ENCODE measurements around the gene RAB3GAP2. TPM values are rescaled to one million over a fixed set of nuclear protein-coding genes. Genes with fewer than 3 reads are reported as not detected.

RAB3GAP2 gene
- total and polyA plus RNA-seq, 2 of the 13 experiments (the other 11 are each of a cell fraction or from before 2014, with no cell fraction given), result 22.6 to 25.0 TPM

DNA sequence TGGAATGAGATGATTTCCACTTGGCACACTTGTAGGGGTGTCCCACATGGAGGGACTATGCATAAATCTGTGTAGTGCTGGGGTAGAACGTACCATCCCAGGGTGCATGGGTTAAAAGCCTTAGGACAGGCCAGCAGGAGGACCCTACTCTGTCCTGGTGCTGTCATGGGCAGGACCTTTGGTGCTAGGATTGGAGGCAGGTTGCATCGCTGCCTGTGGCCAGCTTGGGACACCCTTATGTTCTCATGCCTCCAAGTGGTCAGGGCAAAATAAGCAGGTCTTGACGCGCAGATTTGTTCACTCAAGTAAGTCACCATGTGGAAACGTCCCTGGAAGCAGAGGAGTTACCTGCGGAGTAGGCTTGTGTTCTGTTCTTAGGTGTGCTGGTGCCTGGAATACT is 49.5 kb upstream of the RAB3GAP2 start:
- peaks cover 0 to 3% of the 10 kb centered on the region in 2 experiments; a peak in 1 of 5 replicates for H3K27me3 ChIP-seq (ENCODE audit: control insufficient read depth in 1 of 2, insufficient read depth in 2 of 2, low read length in 2 of 2)
- ChIA-PET POLR2A (no interaction called here), CTCF (ENCODE audit: low intra/inter-chr PET ratio, low total read pairs) (no interaction called here)
- H3K36me3 ChIP-seq (replicated peaks in 1 of 2; ENCODE audit: control insufficient read depth in 1 of 2, insufficient read depth in 2 of 2, low read length in 2 of 2), result no peaks in the 10 kb centered on the region
- FAIRE-seq, result no peak
- no peak overlapping the region for H2AFZ ChIP-seq (ENCODE audit: low read length)
- H3K4me3 ChIP-seq (replicated peaks in 1 of 3; ENCODE audit: insufficient read depth in 1 of 3, low read depth in 2 of 3, low read length in 3 of 3), result no peak overlapping the region
- TF ChIP-seq, protein P1, sequence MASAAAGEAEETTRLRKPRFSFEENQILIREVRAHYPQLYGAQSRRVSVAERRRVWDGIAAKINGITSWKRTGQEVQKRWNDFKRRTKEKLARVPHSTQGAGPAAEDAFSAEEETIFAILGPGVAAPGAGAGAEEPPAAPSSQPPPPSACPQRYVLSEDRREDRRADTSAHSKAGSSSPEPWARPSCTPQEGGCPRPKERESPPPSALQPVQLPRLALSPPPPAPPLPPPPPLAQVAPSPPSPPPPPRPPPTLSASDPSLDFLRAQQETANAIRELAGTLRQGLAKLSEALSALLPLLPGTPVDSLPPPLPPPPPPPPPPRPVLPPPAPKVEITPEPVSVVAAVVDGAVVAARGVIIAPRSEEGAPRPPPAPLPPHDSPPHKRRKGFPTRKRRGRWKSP (CRISPR knock-in tag; IDR thresholded peaks at IDR 0.05), result no peak
- no peak for TF ChIP-seq STAT6 (CRISPR knock-in tag; IDR thresholded peaks at IDR 0.05; ENCODE audit: borderline replicate concordance)
- no peak for TF ChIP-seq E2F5 (CRISPR knock-in tag; conservative IDR thresholded peaks at IDR 0.05)
- peak; percentile 11; the same call in 1 of the 2 replicates for TF ChIP-seq STAG1 (CRISPR knock-in tag; IDR thresholded peaks at IDR 0.05)
- TF ChIP-seq, protein P2, sequence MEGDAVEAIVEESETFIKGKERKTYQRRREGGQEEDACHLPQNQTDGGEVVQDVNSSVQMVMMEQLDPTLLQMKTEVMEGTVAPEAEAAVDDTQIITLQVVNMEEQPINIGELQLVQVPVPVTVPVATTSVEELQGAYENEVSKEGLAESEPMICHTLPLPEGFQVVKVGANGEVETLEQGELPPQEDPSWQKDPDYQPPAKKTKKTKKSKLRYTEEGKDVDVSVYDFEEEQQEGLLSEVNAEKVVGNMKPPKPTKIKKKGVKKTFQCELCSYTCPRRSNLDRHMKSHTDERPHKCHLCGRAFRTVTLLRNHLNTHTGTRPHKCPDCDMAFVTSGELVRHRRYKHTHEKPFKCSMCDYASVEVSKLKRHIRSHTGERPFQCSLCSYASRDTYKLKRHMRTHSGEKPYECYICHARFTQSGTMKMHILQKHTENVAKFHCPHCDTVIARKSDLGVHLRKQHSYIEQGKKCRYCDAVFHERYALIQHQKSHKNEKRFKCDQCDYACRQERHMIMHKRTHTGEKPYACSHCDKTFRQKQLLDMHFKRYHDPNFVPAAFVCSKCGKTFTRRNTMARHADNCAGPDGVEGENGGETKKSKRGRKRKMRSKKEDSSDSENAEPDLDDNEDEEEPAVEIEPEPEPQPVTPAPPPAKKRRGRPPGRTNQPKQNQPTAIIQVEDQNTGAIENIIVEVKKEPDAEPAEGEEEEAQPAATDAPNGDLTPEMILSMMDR (CRISPR knock-in tag; IDR thresholded peaks at IDR 0.05), result peak; percentile 12; the same call in 1 of the 2 replicates
- no peaks in the 10 kb centered on the region for H3K79me2 ChIP-seq (ENCODE audit: insufficient read depth, low read length)
- H3K4me1 ChIP-seq (ENCODE audit: insufficient read depth, low read length), result no peaks in the 10 kb centered on the region
- intact Hi-C loops (cut with micrococcal nuclease; ENCODE audit: unreplicated experiment), result no loop called here
- H3K9ac ChIP-seq (ENCODE audit: insufficient read depth, low read depth, low read length), result no peak overlapping the region
- H3K4me2 ChIP-seq (ENCODE audit: low read depth, low read length), result no peak overlapping the region
- no TSS peak for BruUV-seq (replicated peaks)
- in situ Hi-C loops (cut with HindIII; ENCODE audit: extremely low pct_ligation_motif_present, low pct_unique_long_range_greater_than_20kb), result no loop called here
- peak; percentile 37; the same call in 2 of the 3 replicates for ATAC-seq
- no peaks in the 10 kb centered on the region for H3K9me3 ChIP-seq (ENCODE audit: low read length)
- 20% methylated on average over 5 of the region's 6 CpGs for WGBS (ENCODE audit: low lambda C conversion rate)
- H4K20me1 ChIP-seq (ENCODE audit: insufficient read depth, low read length), result no peaks in the 10 kb centered on the region
- no peak overlapping the region for H3K27ac ChIP-seq (ENCODE audit: extremely low read length, insufficient read depth, low read length)
- no peak for DNase-seq (ENCODE audit: low spot score)
